Osteoblast (primary cell): ENCODE results near the gene MSH5. TPM values are rescaled to one million over a fixed set of nuclear protein-coding genes. Genes with fewer than 3 reads are reported as not detected.

ENCODE experiments used
- DNase-seq: peaks from one replicate; pipeline ENCODE4 v3.0.0; 2011; ENCODE audit warnings: low spot score, mixed read lengths; ENCODE audit not compliant: insufficient read length; ENCODE audit errors: missing footprints
- H2AFZ ChIP-seq: 2 replicates; pipeline ENCODE4 v1.6.0; 2011; ENCODE audit warnings: mild to moderate bottlenecking, low read length
- H3K27ac ChIP-seq: 2 replicates; pipeline ENCODE4 v1.5.1; 2011; ENCODE audit warnings: mild to moderate bottlenecking, low read depth, low read length, moderate library complexity
- H3K27me3 ChIP-seq: 2 replicates; pipeline ENCODE4 v1.6.0; 2012; ENCODE audit warnings: mild to moderate bottlenecking, control low read depth, inconsistent platforms, low read length, moderate library complexity; ENCODE audit not compliant: insufficient read depth
- H3K36me3 ChIP-seq: 2 replicates; pipeline ENCODE4 v1.5.1; 2011; ENCODE audit warnings: mild to moderate bottlenecking, low read length, control low read depth, moderate library complexity; ENCODE audit not compliant: insufficient read depth
- H3K4me1 ChIP-seq: 2 replicates; pipeline ENCODE4 v1.5.1; 2011; ENCODE audit warnings: mild to moderate bottlenecking, low read length, control low read depth, moderate library complexity; ENCODE audit not compliant: insufficient read depth
- H3K4me2 ChIP-seq: 2 replicates; pipeline ENCODE4 v1.6.0; 2011; ENCODE audit warnings: mild to moderate bottlenecking, low read length; ENCODE audit not compliant: insufficient read depth
- H3K4me3 ChIP-seq: fragments of 200-600 bp; sonication (generic); 3 replicates; pipeline ENCODE4 v1.5.1; 2012; ENCODE audit warnings: mild to moderate bottlenecking, low read length, inconsistent platforms; ENCODE audit not compliant: insufficient read depth
- H3K79me2 ChIP-seq: 2 replicates; pipeline ENCODE4 v1.6.0; 2012; ENCODE audit warnings: mild to moderate bottlenecking, low read length, control low read depth, inconsistent platforms; ENCODE audit not compliant: insufficient read depth
- H3K9me3 ChIP-seq: 2 replicates; pipeline ENCODE4 v1.5.1; 2011; ENCODE audit warnings: low read depth, low read length, control low read depth
- H4K20me1 ChIP-seq: 2 replicates; pipeline ENCODE4 v1.6.0; 2012; ENCODE audit warnings: mild to moderate bottlenecking, low read length, control low read depth; ENCODE audit not compliant: insufficient read depth
- CTCF ChIP-seq: IDR thresholded peaks from 2 replicates; pipeline ENCODE4 v1.5.1; 2011; ENCODE audit warnings: mild to moderate bottlenecking, low read depth, low read length, moderate library complexity; ENCODE audit errors: extremely low read depth
- total RNA-seq: library from RNA; depleted of rRNA; stranded (reverse); fragments of >200 nt; gene quantifications from 2 replicates; pipeline ENCODE4 v1.2.3, GENCODE V29; 2012

Gene MSH5
- total RNA-seq, 1 donor: 13.0 TPM

- peak; percentile 75 for DNase-seq
- TF ChIP-seq CTCF: peak; percentile 36
These were observed 27.5 kb upstream of the MSH5 start for GRCh38 chr6:31712296-31712695.

GRCh38 chr6:31713465-31713864 lies 26.3 kb upstream of the MSH5 start:
- no peaks in the 10 kb centered on the region for H4K20me1 ChIP-seq
- no peaks in the 10 kb centered on the region for H3K36me3 ChIP-seq
- no peak overlapping the region for H3K4me2 ChIP-seq
- peak; percentile 50 for DNase-seq
- no peaks in the 10 kb centered on the region for H3K9me3 ChIP-seq
- H3K27me3 ChIP-seq: peaks cover 12% of the 10 kb centered on the region
- H3K27ac ChIP-seq: no peak overlapping the region
- no peaks in the 10 kb centered on the region for H3K4me1 ChIP-seq
- TF ChIP-seq CTCF: no peak
- no peak overlapping the region for H3K4me3 ChIP-seq
- H2AFZ ChIP-seq: no peak overlapping the region
- no peaks in the 10 kb centered on the region for H3K79me2 ChIP-seq

More at GRCh38 chr6:31712296-31712695, 27.5 kb upstream of the MSH5 start:
- Histone ChIP-seq H3K79me2 (no peaks in the 10 kb centered on the region), H4K20me1 (no peaks in the 10 kb centered on the region), H2AFZ (no peak overlapping the region), H3K4me2 (no peak overlapping the region), H3K4me3 (no peak overlapping the region), H3K36me3 (no peaks in the 10 kb centered on the region), H3K9me3 (no peaks in the 10 kb centered on the region), H3K4me1 (no peaks in the 10 kb centered on the region), H3K27me3 (peaks cover 12% of the 10 kb centered on the region), H3K27ac (no peak overlapping the region)

GRCh38 chr6:31713991-31714684 lies 25.7 kb upstream of the MSH5 start:
- Histone ChIP-seq H3K79me2 (no peaks in the 10 kb centered on the region), H3K9me3 (no peaks in the 10 kb centered on the region), H3K4me2 (no peak overlapping the region), H3K27me3 (peaks cover 12% of the 10 kb centered on the region), H3K36me3 (no peaks in the 10 kb centered on the region), H3K4me1 (no peaks in the 10 kb centered on the region), H4K20me1 (no peaks in the 10 kb centered on the region), H3K27ac (no peak overlapping the region), H3K4me3 (no peak overlapping the region), H2AFZ (peak overlapping the region; percentile 47)
- no peak for TF ChIP-seq CTCF
- peak; percentile 65 for DNase-seq

- Histone ChIP-seq H3K4me2 (no peak within 1 kb of the TSS), H2AFZ (peak within 1 kb of the TSS; percentile 47)
These were observed 24.5 kb upstream of the MSH5 start, which contains the start of gene LY6G6D for GRCh38 chr6:31715022-31715958. Gene LY6G6D, plus strand, starts transcription at chr6:31715348. Its CDS starts 8 bp downstream, at chr6:31715356.

More at GRCh38 chr6:31715022-31715958, 24.5 kb upstream of the MSH5 start, which contains the start of gene LY6G6D:
- TF ChIP-seq CTCF: no peak
- H3K79me2 ChIP-seq: no peaks in the 10 kb centered on the region
- H3K4me1 ChIP-seq: no peaks in the 10 kb centered on the region
- H3K4me3 ChIP-seq: no peak within 1 kb of the TSS
- H3K27me3 ChIP-seq: peaks cover 12% of the 10 kb centered on the region
- no peaks in the 10 kb centered on the region for H3K36me3 ChIP-seq
- DNase-seq: peak; percentile 73
- H3K9me3 ChIP-seq: no peaks in the 10 kb centered on the region
- no peak within 1 kb of the TSS for H3K27ac ChIP-seq
- no peaks in the 10 kb centered on the region for H4K20me1 ChIP-seq
